Left colon (tissue), 2 donors: ENCODE results near the gene ADAMTS7. TPM values are rescaled to one million over a fixed set of nuclear protein-coding genes. Genes with fewer than 3 reads are reported as not detected.
A peak's percentile ranks its signal among the peaks of the same experiment; 100 is the strongest.

Experiments
- ATAC-seq: fragments of 200-7000 bp; cut with Tn5 transposase; one replicate; pipeline ENCODE4 v1.9.1; 2020; ENCODE audit warnings: mild to moderate bottlenecking, moderate library complexity
- DNase-seq, 2 donors: peaks; one replicate each; pipeline ENCODE4 v3.0.0-alpha.2; 2020
- intact Hi-C, 2 donors: fragments of 100-400 bp; cut with DNase I in 1 of 2; cut with micrococcal nuclease in 1 of 2; formaldehyde crosslinking; loops; one replicate each; pipeline versions ENCODE4 v1.11.2 to v1.14.0; 2022; cut with DNase I, micrococcal nuclease
- total RNA-seq, 2 donors: library from RNA; stranded (reverse); fragmentation: NEBNext Ultra II Directional; extraction: Animal tissue kit (Norgen Biotek cat#: 25700); gene quantifications; one replicate each; pipeline ENCODE4 v1.2.1, GENCODE V29; 2021
- donor health status: DM: no; HTN: no; CAD: no.
- donor health status: DM: yes; HTN: yes; CAD: no.

Gene ADAMTS7
- total RNA-seq, 2 donors from 2014 or later: 0.92 to 2.4 TPM

DNA sequence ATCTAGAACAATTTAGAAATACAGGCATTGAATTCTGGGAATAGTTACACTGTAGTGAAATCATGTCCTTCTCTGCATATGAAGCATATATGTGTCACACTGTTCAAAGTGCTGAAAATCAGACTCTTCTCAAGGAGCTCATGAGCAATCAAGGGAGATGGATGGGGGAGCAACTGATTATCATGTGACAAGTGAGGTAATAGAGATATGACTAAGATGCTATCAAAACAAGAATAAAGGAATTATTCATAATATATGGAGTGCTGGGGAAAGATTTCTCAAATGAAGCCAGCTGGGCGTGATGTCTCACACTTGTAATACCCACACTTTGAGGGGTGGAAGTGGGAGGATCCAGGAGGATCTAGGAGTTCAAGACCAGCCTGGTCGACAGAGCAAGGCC, 95.3 kb downstream of the ADAMTS7 start:
- ATAC-seq (no peak), DNase-seq (no peak)
- intact Hi-C loops: no loop called here

DNA sequence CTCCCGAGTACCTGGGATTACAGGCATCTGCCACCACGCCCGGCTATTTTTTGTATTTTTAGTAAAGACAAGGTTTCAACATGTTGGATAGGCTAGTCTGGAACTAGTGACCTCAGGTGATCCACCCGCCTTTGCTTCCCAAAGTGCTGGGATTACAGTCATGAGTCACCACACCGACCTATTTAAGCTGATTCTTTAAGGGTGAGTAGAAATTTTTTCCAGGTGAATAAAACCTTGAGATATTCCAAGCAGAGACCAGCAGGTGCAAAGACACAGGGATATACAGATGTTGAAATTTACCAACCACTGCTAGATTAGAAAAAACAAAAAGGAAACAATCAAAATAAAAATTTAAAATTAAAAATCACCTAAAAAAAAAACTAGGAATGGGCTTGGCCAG, 95.8 kb downstream of the ADAMTS7 start:
- no peak for ATAC-seq
- intact Hi-C loops: no loop called here
- DNase-seq: no peak

DNA sequence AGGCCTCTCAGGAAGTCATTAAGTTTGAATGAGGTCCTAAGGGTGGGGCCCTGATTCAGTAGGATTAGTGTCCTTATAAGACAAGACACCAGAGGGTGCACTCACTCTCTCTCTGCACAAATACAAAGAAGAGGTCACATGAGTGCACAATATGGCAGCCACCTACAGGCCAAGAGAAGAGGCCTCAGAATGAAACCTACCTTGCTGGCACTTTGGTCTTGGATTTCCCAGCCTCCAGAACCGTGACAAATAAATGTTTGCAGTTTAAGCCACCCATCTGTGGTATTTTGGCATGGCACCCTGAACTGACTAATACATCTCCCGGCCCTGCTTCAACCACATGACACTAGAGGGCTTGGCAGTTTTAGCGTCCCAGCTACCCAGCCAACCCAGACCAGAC, 96.4 kb downstream of the ADAMTS7 start:
- ATAC-seq (peak; percentile 21), DNase-seq (no peak)
- intact Hi-C loops: no loop called here

DNA sequence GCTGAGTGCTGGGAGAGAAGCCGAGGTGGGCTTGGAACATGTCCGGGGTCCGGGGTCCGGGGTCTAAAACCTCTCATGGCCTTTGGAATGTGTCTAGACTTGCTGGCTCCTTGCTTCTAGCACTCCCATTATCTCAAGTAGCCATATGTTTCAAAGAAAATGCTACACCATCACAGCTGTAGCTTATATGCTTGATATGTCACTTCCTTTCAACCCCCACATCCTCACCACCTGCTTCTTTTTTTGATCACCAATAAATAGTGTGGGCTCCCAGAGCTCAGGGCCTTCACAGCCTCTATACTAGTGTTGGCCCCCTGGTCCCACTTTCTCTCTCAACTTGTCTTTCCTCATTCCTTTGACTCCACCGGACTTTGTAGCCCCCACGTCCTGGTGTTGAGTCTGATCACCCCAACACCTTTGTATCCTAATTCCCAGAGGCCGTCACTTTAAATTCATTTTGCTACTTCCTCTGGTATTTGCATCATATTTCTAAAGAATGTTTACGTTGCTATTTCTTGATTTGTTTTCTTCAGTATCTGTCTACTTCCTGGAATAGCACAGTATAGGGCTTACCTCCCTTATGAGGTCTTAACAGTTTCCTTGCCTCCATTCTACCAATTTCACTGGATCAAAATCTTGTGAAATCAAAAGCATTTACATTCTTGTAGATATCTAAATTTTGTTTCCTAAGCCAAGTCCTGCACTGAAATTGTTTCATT, 98.3 kb downstream of the ADAMTS7 start:
- DNase-seq (no peak), ATAC-seq (no peak)
- intact Hi-C loops: no loop called here

DNA sequence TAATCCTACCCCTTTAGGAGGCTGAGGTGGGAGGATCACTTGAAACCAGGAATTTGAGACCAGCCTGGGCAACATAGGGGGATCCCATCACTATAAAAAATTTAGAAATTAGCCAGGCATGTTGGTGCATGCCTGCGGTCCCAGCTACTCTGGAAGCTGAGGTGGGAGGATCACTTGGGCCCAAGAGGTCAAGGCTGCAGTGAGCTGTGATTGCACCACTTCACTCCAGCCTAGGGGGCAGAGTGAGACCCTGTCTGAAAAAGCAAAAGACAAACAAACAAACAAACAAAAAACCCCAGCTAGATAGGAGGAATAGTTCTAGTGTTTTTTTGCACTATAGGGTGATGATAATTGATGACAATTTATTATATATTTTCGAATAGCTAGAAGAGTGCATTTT, 99.6 kb downstream of the ADAMTS7 start:
- intact Hi-C loops: no loop called here
- no peak for ATAC-seq

DNA sequence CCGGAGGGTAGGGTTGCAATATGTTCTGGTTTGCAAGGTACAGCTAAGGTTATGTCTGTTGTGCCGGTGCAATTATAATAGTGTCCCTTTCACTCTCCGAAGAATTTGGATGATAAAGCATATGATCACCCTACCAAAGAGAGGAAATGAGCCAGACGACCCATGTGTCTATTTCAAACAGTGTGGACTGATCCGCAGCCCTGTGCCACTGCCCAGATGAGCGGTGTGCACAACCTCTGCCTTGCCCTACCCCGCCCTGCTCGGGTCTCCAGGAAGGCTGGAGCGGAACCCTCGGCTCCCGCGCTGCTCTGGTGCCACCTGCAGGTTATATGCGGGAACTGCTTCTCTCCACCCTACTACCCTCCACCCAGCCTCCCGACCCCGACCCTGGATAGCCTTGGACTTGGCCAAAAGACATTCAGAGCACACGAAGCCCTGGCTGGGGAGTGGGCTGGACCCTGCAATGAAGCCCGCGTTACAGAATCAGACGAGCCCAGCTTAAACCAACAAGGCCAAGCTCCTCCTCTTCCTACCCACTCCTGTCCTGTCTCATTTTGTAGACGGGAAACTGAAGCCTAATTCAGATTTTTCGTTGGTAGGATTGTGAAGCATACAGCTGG, 101.9 kb downstream of the ADAMTS7 start:
- intact Hi-C loops: loop anchor here (5.0 kb wide), 1 partner anchor 92 kb away; no protein-coding TSS in a partner anchor
- ATAC-seq (peak; percentile 100), DNase-seq (peak; percentile 45 to 78)

More for the DNA sequence above, 99.6 kb downstream of the ADAMTS7 start:
- DNase-seq: no peak

Other genes starting within 250 kb of the ADAMTS7 start
- 1 to 10 TPM; 4.6 to 6.9 TPM for gene CHRNA5, start 245.9 kb downstream of the ADAMTS7 start, total RNA-seq
- gene CHRNA3, start 190.5 kb downstream of the ADAMTS7 start, total RNA-seq: 1 to 10 TPM; 4.2 to 4.6 TPM
- under 1 TPM in 1 of 2 donors, not detected in 1; 0.25 TPM for gene CHRNB4, start 170.3 kb downstream of the ADAMTS7 start, total RNA-seq
- gene MORF4L1, start 61.4 kb upstream of the ADAMTS7 start, total RNA-seq: 100 to 1,000 TPM; 167 to 190 TPM
- 10 to 100 TPM; 25.6 to 66.7 TPM for gene CTSH, start 133.6 kb upstream of the ADAMTS7 start, total RNA-seq